ENCODE results near the gene NTM. TPM values are rescaled to one million over a fixed set of nuclear protein-coding genes. Genes with fewer than 3 reads are reported as not detected.

Gene NTM
- total RNA-seq, 1 donor from 2014 or later: 4.3 TPM

DNA sequence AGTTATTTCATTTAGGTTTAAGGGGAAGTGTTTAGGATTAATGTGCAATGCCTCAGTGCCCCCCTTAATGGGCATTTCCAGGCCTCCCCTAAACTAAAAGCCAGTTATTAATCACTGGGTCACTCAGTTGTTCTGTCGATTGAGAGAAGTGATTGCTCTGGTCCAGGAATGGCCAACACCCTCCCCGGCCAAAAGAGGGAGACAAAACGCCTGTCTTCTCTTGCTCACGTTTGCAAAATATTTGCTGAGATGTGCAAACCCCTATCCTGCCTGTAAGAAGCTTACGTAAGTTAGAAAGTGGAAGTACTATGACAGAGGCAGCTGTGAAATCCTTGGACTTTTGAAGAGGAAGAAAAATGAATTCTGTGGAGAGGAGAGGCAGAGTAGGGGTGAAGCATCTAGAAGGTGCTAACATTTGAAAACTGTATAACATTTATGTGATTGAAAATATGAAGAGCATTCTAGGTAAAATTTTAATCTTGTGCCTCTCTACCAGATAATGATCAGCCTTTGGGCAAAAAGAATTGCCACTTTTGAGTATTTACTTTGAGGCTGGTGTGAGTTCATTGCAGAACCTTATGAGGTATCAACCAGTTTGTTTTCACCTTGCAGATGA, 37.7 kb downstream of the NTM start:
- TF ChIP-seq, protein P1, sequence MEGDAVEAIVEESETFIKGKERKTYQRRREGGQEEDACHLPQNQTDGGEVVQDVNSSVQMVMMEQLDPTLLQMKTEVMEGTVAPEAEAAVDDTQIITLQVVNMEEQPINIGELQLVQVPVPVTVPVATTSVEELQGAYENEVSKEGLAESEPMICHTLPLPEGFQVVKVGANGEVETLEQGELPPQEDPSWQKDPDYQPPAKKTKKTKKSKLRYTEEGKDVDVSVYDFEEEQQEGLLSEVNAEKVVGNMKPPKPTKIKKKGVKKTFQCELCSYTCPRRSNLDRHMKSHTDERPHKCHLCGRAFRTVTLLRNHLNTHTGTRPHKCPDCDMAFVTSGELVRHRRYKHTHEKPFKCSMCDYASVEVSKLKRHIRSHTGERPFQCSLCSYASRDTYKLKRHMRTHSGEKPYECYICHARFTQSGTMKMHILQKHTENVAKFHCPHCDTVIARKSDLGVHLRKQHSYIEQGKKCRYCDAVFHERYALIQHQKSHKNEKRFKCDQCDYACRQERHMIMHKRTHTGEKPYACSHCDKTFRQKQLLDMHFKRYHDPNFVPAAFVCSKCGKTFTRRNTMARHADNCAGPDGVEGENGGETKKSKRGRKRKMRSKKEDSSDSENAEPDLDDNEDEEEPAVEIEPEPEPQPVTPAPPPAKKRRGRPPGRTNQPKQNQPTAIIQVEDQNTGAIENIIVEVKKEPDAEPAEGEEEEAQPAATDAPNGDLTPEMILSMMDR (IDR thresholded peaks at IDR 0.05; ENCODE audit: unreplicated experiment): peak; percentile 59
- no peaks in the 10 kb centered on the region for H3K9me3 Mint-ChIP-seq (ENCODE audit: low read depth)
- no peak overlapping the region for H3K4me3 Mint-ChIP-seq (ENCODE audit: low read depth)
- H3K36me3 Mint-ChIP-seq (ENCODE audit: insufficient read depth): no peaks in the 10 kb centered on the region
- no peak for DNase-seq (ENCODE audit: low spot score, unreplicated experiment)
- H3K4me1 Mint-ChIP-seq (ENCODE audit: low read depth): no peaks in the 10 kb centered on the region
- H3K27ac Mint-ChIP-seq: no peak overlapping the region
- H3K27me3 Mint-ChIP-seq: peaks cover 18% of the 10 kb centered on the region

DNA sequence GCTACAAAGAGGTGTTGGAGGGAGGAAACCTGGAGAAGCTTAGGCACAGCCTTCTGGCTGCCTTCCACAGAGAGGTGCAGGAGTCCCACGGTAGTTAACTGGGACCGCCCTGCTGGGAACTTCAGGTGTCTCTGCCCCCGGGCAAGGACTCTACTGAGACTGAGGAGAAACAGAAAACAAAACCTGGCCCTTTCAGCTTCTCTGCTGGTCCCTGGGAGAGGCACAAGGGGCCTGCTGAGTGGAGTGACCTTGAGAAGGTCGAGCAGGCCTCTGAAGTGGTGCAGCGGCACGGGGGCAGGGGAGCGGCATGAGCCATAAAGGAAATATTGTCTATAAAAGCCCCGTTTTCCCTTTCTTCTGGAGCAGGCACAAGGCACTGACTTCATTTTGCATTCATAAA, 38.9 kb downstream of the NTM start:
- no peak overlapping the region for H3K4me3 Mint-ChIP-seq (ENCODE audit: low read depth)
- no peak overlapping the region for H3K27ac Mint-ChIP-seq

DNA sequence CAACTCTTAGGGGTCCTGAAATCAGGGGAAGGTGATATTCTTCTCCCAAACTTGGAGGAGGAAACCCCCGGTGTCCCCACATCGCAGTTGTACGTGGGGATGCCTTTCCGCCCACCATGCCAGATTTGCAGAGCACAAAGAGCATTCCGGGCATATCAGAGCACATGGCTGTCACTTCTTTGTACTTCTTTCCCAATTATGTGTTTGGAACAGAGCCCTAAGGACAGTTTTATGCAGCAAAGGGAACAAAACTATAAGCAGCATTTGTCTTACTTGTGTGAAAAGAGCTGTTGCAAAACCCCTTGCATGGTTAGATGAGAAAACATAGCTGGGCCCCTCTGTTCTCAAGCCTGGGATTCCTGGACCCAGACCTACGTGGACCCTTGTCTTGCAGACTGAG, 41.2 kb downstream of the NTM start:
- Mint-ChIP-seq H3K36me3 (ENCODE audit: insufficient read depth) (no peaks in the 10 kb centered on the region), H3K9me3 (ENCODE audit: low read depth) (no peaks in the 10 kb centered on the region), H3K4me1 (ENCODE audit: low read depth) (no peaks in the 10 kb centered on the region), H3K4me3 (ENCODE audit: low read depth) (no peak overlapping the region), H3K27ac (no peak overlapping the region), H3K27me3 (peaks cover 26% of the 10 kb centered on the region)
- DNase-seq (ENCODE audit: low spot score, unreplicated experiment): no peak
- TF ChIP-seq, protein P1 (IDR thresholded peaks at IDR 0.05; ENCODE audit: unreplicated experiment): no peak

More for the DNA sequence above, 38.9 kb downstream of the NTM start:
- TF ChIP-seq, protein P1 (IDR thresholded peaks at IDR 0.05; ENCODE audit: unreplicated experiment): no peak
- no peak for DNase-seq (ENCODE audit: low spot score, unreplicated experiment)
- Mint-ChIP-seq H3K9me3 (ENCODE audit: low read depth) (no peaks in the 10 kb centered on the region), H3K36me3 (ENCODE audit: insufficient read depth) (no peaks in the 10 kb centered on the region), H3K4me1 (ENCODE audit: low read depth) (no peaks in the 10 kb centered on the region), H3K27me3 (peaks cover 23% of the 10 kb centered on the region)

DNA sequence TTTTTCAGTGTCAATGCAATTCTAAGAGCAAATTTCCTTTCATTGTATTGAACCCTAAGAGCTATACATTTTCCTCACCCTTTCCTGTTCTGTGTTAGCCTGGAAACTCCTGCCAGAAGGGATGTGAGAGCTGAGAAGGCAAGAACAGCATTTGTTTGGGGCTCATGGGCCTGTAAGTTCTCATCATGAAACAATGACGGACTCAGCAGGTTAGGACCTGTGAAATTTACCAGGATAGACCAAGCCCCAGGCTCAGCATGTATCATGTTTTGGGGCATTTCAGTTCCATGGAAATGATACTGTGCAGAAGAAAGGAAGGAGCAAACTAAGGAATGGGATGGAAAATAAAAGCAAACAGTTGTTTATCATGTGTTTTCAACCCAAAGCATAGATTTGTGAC, 41.6 kb downstream of the NTM start:
- no peaks in the 10 kb centered on the region for H3K4me1 Mint-ChIP-seq (ENCODE audit: low read depth)
- no peak overlapping the region for H3K4me3 Mint-ChIP-seq (ENCODE audit: low read depth)
- no peak overlapping the region for H3K27ac Mint-ChIP-seq
- no peak for DNase-seq (ENCODE audit: low spot score, unreplicated experiment)
- no peaks in the 10 kb centered on the region for H3K9me3 Mint-ChIP-seq (ENCODE audit: low read depth)
- no peaks in the 10 kb centered on the region for H3K36me3 Mint-ChIP-seq (ENCODE audit: insufficient read depth)
- H3K27me3 Mint-ChIP-seq: peaks cover 25% of the 10 kb centered on the region
- TF ChIP-seq, protein P1 (IDR thresholded peaks at IDR 0.05; ENCODE audit: unreplicated experiment): no peak

DNA sequence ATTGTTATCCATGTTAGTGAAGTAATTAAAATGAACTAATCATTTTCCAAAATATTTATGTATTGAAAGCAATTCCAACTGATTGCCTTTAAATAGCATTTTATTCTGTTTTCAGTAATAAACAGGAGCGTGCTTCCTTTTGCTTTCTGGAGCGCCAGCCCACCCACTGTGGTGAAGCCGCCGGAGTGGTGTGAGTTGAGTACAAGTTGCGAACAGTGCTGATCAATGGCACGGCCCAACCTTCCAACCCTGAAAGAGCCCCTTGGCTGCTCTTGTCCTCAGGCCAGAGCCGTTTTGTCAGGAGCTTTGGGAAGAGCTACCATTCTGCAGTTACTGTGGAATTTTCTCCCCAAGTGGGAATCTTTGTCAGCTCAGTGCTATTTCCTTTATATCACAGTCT, 42.8 kb downstream of the NTM start:
- no peak for DNase-seq (ENCODE audit: low spot score, unreplicated experiment)
- no peaks in the 10 kb centered on the region for H3K4me1 Mint-ChIP-seq (ENCODE audit: low read depth)

More for the DNA sequence above, 42.8 kb downstream of the NTM start:
- no peaks in the 10 kb centered on the region for H3K36me3 Mint-ChIP-seq (ENCODE audit: insufficient read depth)
- TF ChIP-seq, protein P1 (IDR thresholded peaks at IDR 0.05; ENCODE audit: unreplicated experiment): no peak
- H3K27me3 Mint-ChIP-seq: peaks cover 20% of the 10 kb centered on the region
- no peak overlapping the region for H3K4me3 Mint-ChIP-seq (ENCODE audit: low read depth)
- H3K9me3 Mint-ChIP-seq (ENCODE audit: low read depth): no peaks in the 10 kb centered on the region
- H3K27ac Mint-ChIP-seq: no peak overlapping the region
